Stimulated activated CD8-positive, alpha-beta memory T cell treated with anti-CD3 and anti-CD28 coated beads, Interleukin-15, amount 100 ng/mL, for 24 hours (primary cell): ENCODE results near the gene WDR93.

ENCODE experiments used
- DNase-seq: peaks from one replicate; pipeline ENCODE4 v3.0.0-alpha.2; 2020; ENCODE audit warnings: low read depth

WDR93 gene

GRCh38 chr15:89749526-89749925 lies 58.9 kb downstream of the WDR93 start:
- no peak for DNase-seq

GRCh38 chr15:89749951-89750559 lies 59.4 kb downstream of the WDR93 start:
- DNase-seq: no peak

GRCh38 chr15:89750560-89751542 lies 60.2 kb downstream of the WDR93 start, which contains the start of gene MESP1:
TSS of gene MESP1 (minus strand) at chr15:89751249. CDS start at chr15:89751231, 18 bp downstream.
- peak; percentile 68 for DNase-seq

- no peak for DNase-seq
Observed at GRCh38 chr15:89751748-89752147, 61.1 kb downstream of the WDR93 start.

GRCh38 chr15:89753855-89754254 lies 63.2 kb downstream of the WDR93 start:
- no peak for DNase-seq

GRCh38 chr15:89754361-89755154 lies 63.9 kb downstream of the WDR93 start:
- no peak for DNase-seq

GRCh38 chr15:89755701-89756100 lies 65.1 kb downstream of the WDR93 start:
- no peak for DNase-seq

GRCh38 chr15:89756897-89757296 lies 66.3 kb downstream of the WDR93 start:
- DNase-seq: no peak

- no peak for DNase-seq
Observed at GRCh38 chr15:89758283-89758682, 67.7 kb downstream of the WDR93 start.

GRCh38 chr15:89758981-89759380 lies 68.4 kb downstream of the WDR93 start:
- no peak for DNase-seq

GRCh38 chr15:89759835-89760234 lies 69.2 kb downstream of the WDR93 start:
- no peak for DNase-seq

- DNase-seq: peak; percentile 45
Observed at GRCh38 chr15:89760303-89761008, 69.8 kb downstream of the WDR93 start.

- no peak for DNase-seq
Observed at GRCh38 chr15:89761009-89761831, 70.6 kb downstream of the WDR93 start.

GRCh38 chr15:89761929-89762328 lies 71.3 kb downstream of the WDR93 start:
- no peak for DNase-seq

- no peak for DNase-seq
Observed at GRCh38 chr15:89765694-89766093, 75.1 kb downstream of the WDR93 start.

GRCh38 chr15:89766357-89767311 lies 76.0 kb downstream of the WDR93 start:
- no peak for DNase-seq

GRCh38 chr15:89767411-89767915 lies 76.9 kb downstream of the WDR93 start:
- no peak for DNase-seq

- no peak for DNase-seq
Observed at GRCh38 chr15:89768071-89768500, 77.5 kb downstream of the WDR93 start.

- DNase-seq: no peak
Observed at GRCh38 chr15:89769366-89769765, 78.8 kb downstream of the WDR93 start.
